ACC112 (cell line): ENCODE measurements around the gene TIAM2.

Experiments
- H2AFZ ChIP-seq: fragments of 200-600 bp; sonication (generic); one replicate; pipeline ENCODE4 v1.6.0; 2017; ENCODE audit warnings: antibody characterized with exemption, low read length; ENCODE audit not compliant: unreplicated experiment
- H3K27ac ChIP-seq: fragments of 200-600 bp; sonication (generic); 2 replicates; pipeline ENCODE4 v1.5.1; 2014; ENCODE audit warnings: low read depth, mild to moderate bottlenecking, antibody characterized with exemption, low read length, moderate library complexity
- H3K27me3 ChIP-seq: fragments of 200-600 bp; sonication (generic); 2 replicates; pipeline ENCODE4 v1.6.1; 2014; ENCODE audit warnings: mild to moderate bottlenecking, antibody characterized with exemption, low read length, moderate library complexity, mixed read lengths; ENCODE audit not compliant: insufficient read depth
- H3K36me3 ChIP-seq: fragments of 200-600 bp; sonication (generic); 2 replicates; pipeline ENCODE4 v1.6.1; 2016; ENCODE audit warnings: mild to moderate bottlenecking, antibody characterized with exemption, low read length, moderate library complexity, mixed read lengths; ENCODE audit not compliant: insufficient read depth
- H3K4me1 ChIP-seq: fragments of 200-600 bp; sonication (generic); one replicate; pipeline ENCODE4 v1.6.1; 2016; ENCODE audit warnings: low read length, mixed read lengths; ENCODE audit not compliant: insufficient read depth, unreplicated experiment, control insufficient read depth
- H3K4me3 ChIP-seq: fragments of 200-600 bp; sonication (generic); 2 replicates; pipeline ENCODE4 v1.5.1; 2014; ENCODE audit warnings: mild to moderate bottlenecking, low read depth, low read length
- H3K79me2 ChIP-seq: fragments of 200-600 bp; sonication (generic); one replicate; pipeline ENCODE4 v1.6.0; 2016; ENCODE audit warnings: low read length; ENCODE audit not compliant: control insufficient read depth, unreplicated experiment, insufficient read depth

TIAM2 gene

GRCh38 chr6:155271145-155271544 is 276.0 kb downstream of the TIAM2 start:
- Histone ChIP-seq H3K4me1 (peaks cover 45% of the 10 kb centered on the region), H3K27ac (0 out of 2 replicates have a peak overlapping the region, but pooled peaks have one; percentile 96), H3K27me3 (no peaks in the 10 kb centered on the region), H3K36me3 (no peaks in the 10 kb centered on the region), H2AFZ (no peak overlapping the region), H3K4me3 (no peak overlapping the region), H3K79me2 (peaks cover 5% of the 10 kb centered on the region)

- H3K4me1 ChIP-seq, result peaks cover 59% of the 10 kb centered on the region
- H2AFZ ChIP-seq, result peak overlapping the region; percentile 6
- no peaks in the 10 kb centered on the region for H3K36me3 ChIP-seq
- H3K4me3 ChIP-seq, result peak overlapping the region; percentile 42
- peak overlapping the region; percentile 96 for H3K27ac ChIP-seq
- H3K27me3 ChIP-seq, result no peaks in the 10 kb centered on the region
- H3K79me2 ChIP-seq, result peaks cover 5% of the 10 kb centered on the region
These were observed 277.5 kb downstream of the TIAM2 start for GRCh38 chr6:155272353-155273232.

GRCh38 chr6:155273431-155273830 is 278.3 kb downstream of the TIAM2 start:
- Histone ChIP-seq H3K27me3 (no peaks in the 10 kb centered on the region), H3K4me3 (peak overlapping the region; percentile 42; the same call in 1 of the 2 replicates), H3K36me3 (no peaks in the 10 kb centered on the region), H3K79me2 (peaks cover 5% of the 10 kb centered on the region), H3K27ac (peak overlapping the region; percentile 96), H2AFZ (peak overlapping the region; percentile 2), H3K4me1 (peaks cover 63% of the 10 kb centered on the region)

- H3K27me3 ChIP-seq, result no peaks in the 10 kb centered on the region
- H3K4me1 ChIP-seq, result peaks cover 64% of the 10 kb centered on the region
- peak overlapping the region; percentile 14; the same call in 1 of the 2 replicates for H3K4me3 ChIP-seq
- no peak overlapping the region for H2AFZ ChIP-seq
- H3K27ac ChIP-seq, result peak overlapping the region; percentile 96
- H3K36me3 ChIP-seq, result no peaks in the 10 kb centered on the region
- H3K79me2 ChIP-seq, result peaks cover 5% of the 10 kb centered on the region
These were observed 279.0 kb downstream of the TIAM2 start for GRCh38 chr6:155274106-155274505.

- Histone ChIP-seq H3K27me3 (no peaks in the 10 kb centered on the region), H3K4me1 (peaks cover 64% of the 10 kb centered on the region), H3K36me3 (no peaks in the 10 kb centered on the region), H3K79me2 (peaks cover 5% of the 10 kb centered on the region), H2AFZ (no peak overlapping the region), H3K27ac (peak overlapping the region; percentile 96), H3K4me3 (peak overlapping the region; percentile 14; the same call in 1 of the 2 replicates)
These were observed 279.4 kb downstream of the TIAM2 start for GRCh38 chr6:155274533-155274932.

GRCh38 chr6:155275808-155276480 is 280.8 kb downstream of the TIAM2 start:
- Histone ChIP-seq H3K4me3 (no peak overlapping the region), H3K27ac (peak overlapping the region; percentile 59), H3K27me3 (no peaks in the 10 kb centered on the region), H3K36me3 (no peaks in the 10 kb centered on the region), H2AFZ (no peak overlapping the region), H3K4me1 (peaks cover 64% of the 10 kb centered on the region), H3K79me2 (no peaks in the 10 kb centered on the region)

GRCh38 chr6:155276638-155277037 is 281.5 kb downstream of the TIAM2 start:
- Histone ChIP-seq H3K27me3 (no peaks in the 10 kb centered on the region), H3K4me3 (no peak overlapping the region), H3K27ac (peak overlapping the region; percentile 59), H3K79me2 (no peaks in the 10 kb centered on the region), H3K36me3 (no peaks in the 10 kb centered on the region), H3K4me1 (peaks cover 60% of the 10 kb centered on the region), H2AFZ (no peak overlapping the region)

- no peaks in the 10 kb centered on the region for H3K27me3 ChIP-seq
- H3K79me2 ChIP-seq, result no peaks in the 10 kb centered on the region
- H3K36me3 ChIP-seq, result peaks cover 10% of the 10 kb centered on the region
- H2AFZ ChIP-seq, result no peak overlapping the region
- peaks cover 43% of the 10 kb centered on the region for H3K4me1 ChIP-seq
- no peak overlapping the region for H3K4me3 ChIP-seq
- H3K27ac ChIP-seq, result no peak overlapping the region
These were observed 283.4 kb downstream of the TIAM2 start for GRCh38 chr6:155278319-155279049.

GRCh38 chr6:155284775-155285174 is 289.7 kb downstream of the TIAM2 start:
- H3K36me3 ChIP-seq, result peaks cover 31% of the 10 kb centered on the region
- no peaks in the 10 kb centered on the region for H3K4me1 ChIP-seq
- no peak overlapping the region for H2AFZ ChIP-seq
- H3K27ac ChIP-seq, result no peak overlapping the region
- no peaks in the 10 kb centered on the region for H3K27me3 ChIP-seq
- no peaks in the 10 kb centered on the region for H3K79me2 ChIP-seq
- H3K4me3 ChIP-seq, result no peak overlapping the region

GRCh38 chr6:155287762-155288161 is 292.6 kb downstream of the TIAM2 start:
- Histone ChIP-seq H3K36me3 (peaks cover 33% of the 10 kb centered on the region), H3K79me2 (no peaks in the 10 kb centered on the region), H3K27me3 (no peaks in the 10 kb centered on the region), H3K4me1 (no peaks in the 10 kb centered on the region), H3K4me3 (no peak overlapping the region), H3K27ac (no peak overlapping the region), H2AFZ (no peak overlapping the region)
